ENCODE results near the gene WNT5A.

WNT5A gene

DNA sequence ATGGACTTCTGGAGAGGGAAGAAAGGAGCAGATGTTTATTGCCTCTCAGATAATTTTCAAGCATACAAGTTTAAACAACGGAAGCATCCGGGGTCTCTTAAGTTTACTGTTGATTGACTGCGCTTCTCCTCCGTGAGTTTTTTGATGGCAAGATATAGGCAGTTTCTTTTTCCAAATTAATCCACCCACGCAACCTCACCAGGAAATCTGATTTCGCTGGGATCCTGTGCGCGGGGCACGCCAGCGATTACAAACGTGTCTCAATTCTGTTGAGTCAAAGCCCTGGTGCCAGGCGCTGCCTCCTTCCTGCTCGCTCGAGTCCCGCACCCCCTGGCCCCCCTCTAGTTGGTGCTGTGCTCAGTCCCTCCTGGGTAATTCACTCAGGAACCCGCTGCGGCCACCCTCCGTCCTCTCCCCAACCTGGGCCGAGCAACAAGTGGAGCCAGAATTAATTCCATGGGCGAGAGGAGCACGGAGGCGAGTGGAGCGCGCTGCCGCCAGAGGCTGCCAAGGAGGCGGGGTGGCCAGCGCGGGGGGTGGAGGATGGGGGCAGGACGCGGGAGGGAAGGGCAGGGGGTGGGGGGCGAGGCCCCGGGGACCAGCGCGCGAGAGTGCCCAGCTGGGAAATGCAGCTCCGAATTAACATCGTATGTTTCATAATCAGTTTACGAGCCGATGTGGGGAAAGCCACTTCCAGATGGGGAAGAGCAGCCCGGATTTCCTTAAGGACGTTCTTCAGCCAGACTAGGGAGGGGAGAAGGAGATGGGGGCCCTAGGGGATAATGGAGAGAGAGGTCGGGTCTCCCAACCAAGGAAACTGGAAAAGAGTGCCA, 6.0 kb downstream of the WNT5A start:
- DNase-seq, result no peak

DNA sequence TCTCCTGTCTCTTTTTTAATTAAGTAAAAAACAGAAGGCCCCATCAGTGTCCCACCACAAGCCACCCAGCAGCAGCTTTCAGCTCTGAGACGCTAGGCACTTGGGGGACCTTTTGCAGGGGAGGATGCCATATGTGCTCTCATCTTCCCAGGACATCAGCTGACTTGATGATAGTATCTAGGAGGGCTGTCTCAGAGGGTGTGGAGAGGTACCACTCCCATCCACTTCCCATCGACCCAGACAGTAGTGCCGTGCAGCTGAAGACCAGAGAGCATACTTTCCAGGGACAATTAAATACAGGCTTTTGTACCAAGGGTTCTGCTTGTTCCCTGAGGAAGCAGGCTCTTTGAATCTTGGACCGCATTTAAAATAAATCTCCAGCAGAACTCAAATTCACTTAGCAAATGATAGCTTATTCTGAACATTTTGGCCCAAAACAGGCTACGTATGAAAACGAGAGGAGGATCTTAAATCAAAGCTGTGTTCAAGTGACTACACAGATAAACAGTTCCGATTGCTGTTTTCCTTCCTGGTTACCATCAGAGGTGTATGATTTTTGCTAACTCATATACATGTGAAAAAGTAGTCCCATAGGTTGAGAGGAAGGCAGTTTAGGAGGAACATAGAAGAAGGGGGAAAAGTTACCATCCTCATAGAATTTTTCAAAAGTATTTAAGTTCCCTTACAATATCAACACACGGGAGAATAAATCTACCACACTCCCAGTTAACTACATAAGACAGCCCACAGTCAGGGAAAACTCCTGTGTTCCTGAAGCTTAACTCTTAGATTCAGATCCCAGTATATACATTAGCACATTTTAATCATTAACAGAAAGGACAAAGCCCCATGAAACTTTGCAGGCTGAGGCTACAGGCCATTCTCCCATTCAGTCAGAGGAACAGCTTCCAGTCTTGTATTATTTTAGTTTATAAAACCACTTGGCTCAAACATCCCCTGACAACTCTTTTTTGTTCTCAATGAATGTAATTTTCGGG, 9.5 kb downstream of the WNT5A start:
- DNase-seq, result no peak

DNA sequence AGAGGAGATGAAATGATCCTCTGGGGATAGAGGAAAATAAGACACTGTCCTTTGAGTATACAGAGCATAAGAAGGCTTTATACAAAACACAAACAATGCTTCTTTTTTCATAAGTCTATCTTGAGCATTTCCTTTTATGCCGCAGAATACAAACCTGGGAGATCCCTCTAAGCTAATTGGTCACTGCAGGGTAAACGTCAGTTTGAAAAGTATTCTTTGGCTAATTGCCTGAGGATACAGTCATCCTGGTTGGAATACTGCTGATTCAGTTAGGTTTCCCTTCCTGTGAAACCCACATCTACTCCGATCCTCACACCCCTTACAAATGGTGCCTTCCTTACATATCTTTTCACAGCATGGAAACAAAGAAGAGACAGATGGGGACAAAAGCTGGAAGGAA, 10.6 kb downstream of the WNT5A start:
- DNase-seq, result no peak

DNA sequence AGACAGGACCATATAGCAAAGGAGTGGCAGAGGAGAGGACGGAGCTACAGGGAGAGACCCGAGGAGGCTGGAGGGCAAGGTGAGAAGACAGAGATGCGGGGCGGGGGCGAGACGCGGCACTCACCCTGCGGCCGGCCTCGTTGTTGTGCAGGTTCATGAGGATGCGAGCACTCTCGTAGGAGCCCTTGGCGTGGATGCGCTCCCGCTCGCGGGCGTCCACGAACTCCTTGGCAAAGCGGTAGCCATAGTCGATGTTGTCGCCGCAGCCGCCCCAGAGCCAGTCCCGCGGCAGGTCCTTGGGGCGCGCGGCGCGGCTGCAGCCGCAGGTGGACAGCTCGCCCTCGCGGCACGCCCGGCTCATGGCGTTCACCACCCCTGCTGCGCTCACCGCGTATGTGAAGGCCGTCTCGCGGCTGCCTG, 12.9 kb downstream of the WNT5A start:
- no peak for DNase-seq

DNA sequence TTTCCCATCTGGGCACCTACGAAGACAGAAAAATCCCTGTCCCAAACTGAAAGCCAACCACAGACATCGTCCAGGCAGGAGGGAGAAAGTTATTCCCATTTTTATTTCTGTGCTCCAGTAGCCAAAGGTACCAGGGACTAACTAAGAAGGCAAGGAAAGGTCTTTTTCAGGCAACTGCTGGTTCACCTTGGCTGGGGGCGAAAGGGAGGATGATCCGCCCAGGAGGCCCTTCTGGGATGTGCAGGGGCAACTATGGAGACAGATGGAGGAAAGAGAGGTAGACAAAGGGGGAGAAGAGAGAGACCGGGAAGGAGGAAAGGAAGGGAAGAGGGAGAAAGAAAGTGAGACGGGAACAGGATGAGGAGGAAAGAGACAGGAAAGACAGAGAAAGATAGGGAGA, 13.3 kb downstream of the WNT5A start:
- no peak for DNase-seq

DNA sequence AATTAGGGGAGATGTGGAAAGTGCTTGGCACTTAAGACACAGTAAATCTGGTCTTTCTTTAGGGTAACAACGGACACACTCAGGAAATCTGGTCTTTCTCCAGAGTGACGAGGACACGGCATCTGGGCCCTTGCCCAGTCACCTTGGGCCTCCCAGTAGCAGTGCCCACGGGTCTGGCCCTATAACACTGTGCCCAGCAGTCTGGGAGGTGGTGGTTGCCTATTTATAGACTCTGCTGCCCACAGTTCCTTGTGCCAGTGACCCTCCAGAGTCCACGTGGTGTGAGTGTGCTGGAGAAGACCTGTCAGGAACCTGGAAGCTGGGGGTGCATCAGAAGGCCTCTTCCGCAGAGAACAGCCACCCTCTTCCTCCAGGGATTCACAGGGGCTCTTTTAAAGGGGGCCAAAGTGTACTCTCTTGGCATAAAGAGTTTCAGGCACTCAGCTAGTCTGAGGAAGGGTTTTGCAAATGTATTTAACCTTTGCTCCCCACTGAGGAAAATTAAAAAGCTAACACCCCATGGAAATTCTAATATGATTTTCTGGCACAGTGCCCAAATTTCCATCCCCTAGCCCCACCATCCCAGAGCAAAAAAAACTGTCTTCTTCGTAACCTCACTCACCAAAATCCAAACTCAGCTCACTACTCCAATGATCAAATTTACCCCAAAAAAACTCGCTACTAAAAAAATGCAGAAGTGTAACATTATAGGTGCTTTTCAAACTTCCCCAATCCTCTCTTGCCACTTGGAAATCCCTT, 15.4 kb downstream of the WNT5A start:
- DNase-seq, result no peak

DNA sequence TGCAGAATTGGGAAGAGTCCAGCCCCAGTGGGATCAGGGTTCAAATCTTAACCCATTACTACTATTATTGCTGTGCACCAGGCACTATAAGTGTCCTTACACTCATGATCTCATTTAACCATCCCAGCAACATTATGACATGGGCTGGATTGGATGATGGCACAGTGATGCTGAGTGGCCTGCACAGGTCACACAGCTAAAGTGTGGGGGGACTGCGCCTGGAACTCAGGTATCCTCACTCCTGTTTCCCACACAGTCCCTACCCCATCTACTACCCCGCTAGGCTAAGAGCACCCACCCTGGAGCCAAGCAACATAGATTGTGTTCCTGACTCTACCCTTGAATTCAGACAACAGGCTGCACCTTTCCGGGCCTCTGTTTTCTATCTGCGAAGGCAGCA, 16.0 kb downstream of the WNT5A start:
- DNase-seq, result no peak

DNA sequence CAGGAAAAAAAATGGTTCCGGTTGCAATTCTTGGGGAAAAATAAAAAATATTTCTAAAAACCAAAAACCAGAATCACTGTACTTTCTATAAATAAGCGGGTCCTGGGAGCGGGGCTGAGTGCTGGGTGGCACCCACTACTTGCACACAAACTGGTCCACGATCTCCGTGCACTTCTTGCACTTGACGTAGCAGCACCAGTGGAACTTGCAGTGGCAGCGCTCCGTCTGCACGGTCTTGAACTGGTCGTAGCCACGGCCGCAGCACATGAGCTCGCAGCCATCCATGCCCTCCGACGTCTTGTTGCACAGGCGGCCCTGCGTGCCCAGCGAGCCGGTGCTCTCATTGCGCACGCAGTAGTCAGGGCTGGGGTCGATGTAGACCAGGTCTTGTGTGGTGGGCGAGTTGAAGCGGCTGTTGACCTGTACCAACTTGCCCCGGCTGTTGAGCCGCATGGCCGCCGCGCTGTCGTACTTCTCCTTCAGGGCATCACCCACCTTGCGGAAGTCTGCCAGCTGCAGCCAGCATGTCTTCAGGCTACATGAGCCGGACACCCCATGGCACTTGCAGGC, 17.1 kb downstream of the WNT5A start:
- DNase-seq, result no peak

DNA sequence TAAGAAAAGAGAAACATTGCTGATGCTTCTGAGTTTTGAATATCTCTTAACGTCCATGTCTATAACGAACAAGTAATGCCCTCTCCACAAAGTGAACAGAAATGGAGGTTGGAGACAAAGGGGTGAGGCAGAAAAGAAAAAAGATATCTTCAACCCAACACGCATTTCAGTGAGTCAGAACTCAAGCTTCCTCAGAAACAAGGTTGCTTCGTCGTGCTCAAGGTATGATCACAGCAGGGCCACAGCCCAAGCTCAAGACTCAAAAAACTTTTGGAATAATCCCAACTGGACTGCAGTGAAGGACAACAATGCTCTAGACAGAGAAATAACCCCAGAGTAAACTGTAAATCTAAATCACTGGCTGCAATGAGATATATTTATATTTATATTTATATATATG, 18.9 kb downstream of the WNT5A start:
- DNase-seq, result no peak

DNA sequence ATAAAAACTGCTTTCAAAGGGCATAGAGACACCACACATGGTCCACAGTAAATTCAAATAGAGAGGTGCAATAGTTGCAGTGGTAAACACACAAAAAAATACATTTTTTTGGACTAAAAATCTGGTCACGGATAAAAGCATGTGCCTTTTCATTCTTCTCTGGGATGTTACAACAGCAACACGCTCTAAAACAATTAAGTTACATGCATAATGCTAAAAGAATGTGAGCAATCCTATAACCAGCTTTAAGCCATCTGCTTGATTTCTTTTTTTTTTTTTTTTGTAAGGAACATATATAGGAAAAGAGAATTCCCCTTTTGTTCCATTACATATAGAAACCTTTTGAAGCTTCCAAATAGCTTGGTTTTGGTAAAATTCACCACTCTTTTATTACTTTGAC, 20.0 kb downstream of the WNT5A start:
- no peak for DNase-seq

DNA sequence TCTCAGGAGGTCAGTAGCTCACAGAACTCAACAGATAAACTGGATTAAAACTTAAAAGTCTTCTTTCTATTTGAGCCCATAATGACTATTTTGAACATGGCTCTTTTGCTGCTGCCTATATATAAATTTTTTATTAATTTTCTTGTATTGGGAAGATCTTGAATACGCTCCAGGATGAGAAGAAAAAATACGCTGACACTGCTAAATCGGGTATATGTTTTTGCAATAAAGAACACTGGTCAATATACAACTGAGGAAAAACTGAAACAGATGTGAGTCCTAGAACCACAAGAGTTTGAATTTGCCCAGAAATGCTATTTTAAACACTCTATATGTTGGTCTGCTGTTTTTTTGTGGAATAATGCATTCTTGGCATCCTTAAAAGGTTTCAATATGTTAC, 20.6 kb downstream of the WNT5A start:
- DNase-seq, result no peak

DNA sequence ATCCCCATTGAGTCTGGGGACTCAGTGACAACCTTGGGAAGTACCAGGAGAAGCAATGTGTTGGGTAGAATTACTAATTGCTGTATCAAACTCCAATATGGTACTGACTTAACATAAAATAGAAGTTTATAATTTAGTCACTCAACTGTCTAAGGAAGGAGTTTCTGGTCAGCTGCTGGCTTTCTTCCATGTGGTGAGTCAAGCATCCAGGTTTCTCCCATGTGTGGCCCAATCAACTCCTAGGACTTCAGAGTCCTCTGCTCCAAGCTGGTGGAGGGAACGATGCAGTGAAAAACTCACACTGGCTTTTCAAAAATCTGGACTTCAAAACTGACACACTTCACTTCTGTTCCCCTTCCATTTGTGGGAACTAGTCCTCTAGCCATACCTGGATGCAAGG, 25.2 kb downstream of the WNT5A start:
- no peak for DNase-seq

DNA sequence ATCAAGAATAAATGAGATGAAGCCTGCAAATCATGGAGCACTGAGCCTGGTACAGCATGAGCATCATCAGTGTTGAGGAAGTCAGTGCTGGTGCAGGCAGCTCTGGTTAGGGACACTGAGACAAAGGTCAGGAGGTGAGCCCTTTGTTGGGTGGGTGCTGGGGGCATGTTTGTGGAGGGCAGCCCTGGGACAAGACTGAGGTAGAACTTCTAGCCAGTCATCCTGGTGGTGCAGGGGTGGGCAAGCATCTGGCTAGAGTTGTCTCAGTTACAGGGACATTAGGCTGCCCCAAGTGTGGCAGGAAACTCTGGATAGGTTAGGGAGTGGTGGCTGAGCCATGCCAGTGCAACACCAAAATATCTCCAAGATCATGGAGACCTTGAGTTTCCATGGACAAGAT, 27.3 kb downstream of the WNT5A start:
- no peak for DNase-seq

DNA sequence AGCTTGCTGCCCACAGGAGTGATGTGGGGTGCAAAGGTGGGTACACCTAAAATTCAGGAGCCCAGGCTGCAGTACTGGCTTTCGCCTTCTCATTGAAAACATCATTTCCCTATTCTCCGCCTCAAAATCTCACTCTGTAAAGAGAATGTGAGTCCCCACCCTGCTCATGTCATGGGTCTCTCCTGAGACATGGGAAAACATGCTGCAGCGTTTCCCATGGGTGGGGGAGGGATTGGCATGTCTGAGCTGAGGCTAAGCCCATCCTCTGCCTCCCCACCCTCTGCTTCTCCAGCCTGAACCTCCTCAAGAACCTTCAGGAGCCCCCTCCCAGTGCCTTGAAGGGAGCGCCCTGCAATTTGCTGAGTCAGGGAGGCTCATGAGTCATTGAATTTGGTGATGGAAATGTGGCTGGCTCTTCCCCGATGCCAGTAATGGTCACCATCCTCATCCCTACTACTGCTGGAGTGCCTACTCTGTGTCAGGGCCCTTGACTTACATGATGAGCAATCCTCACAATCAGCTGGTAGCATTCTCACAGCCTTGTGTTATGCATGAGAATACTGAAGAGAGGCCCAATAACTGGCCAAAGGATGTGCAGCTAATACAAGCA, 28.8 kb downstream of the WNT5A start:
- no peak for DNase-seq

DNA sequence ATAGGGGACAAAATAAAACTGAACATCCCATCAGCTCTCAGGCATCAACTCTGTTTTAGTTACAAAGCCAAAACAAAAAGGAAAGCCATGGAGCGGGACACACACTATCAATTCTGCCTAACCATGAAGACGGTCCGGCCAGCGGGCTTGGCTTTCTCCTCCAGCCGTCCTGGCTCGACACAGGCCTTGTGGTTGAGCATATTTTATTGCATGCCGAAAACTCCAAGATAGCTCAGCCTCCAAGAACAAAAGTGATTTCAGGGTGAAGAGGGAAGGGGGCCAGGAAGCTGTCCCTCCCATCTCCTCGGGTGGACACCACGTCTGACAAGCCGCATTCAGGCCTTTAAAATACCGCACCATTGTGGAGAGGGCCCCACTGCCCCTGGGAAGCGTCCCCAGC, 31.2 kb downstream of the WNT5A start:
- DNase-seq, result no peak

DNA sequence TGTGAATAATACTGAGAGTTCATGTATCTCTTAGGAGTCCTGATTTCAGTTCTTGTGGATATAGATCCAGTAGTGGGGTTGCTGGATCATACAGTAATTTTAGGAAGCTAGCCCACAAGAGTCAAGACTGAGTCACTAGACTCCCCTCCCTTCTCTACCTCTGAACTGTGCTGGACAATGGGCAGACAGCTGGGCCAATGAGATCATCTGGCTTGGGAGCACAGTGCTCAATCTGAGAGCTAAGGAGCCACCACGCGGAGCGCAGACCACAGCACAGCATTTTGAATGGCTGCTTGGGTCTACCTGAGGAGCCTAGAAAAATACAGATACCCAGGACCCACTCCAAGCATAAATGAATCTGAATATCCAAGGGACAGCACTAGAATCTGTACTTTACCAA, 32.5 kb downstream of the WNT5A start:
- DNase-seq, result no peak

DNA sequence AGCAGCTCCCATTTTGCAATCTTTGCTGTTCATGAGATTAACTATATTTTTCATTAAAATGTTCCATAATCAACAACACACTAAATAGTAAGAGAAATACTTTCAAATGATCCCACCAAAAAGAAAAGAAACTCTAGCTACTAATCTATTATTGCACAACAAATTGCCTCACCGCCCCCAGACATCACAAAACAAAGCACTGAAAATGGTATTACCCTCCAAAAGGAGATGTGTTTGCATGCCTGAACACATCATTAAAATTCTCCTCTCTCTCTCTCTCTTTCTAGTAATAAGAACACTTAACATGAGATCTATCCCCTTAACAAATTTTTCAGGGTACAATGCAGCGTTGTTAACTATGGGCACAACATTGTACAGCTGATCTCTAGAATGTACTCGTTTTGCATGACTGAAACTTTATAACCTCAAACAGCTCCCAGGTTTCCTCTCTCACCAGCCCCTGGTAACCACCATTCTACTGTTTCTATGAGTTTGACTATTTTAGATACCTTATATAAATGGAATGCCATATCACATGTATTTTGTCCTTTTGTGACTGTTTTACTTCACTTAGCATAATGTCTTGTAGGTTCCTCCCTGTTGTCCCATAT, 33.1 kb downstream of the WNT5A start:
- no peak for DNase-seq

DNA sequence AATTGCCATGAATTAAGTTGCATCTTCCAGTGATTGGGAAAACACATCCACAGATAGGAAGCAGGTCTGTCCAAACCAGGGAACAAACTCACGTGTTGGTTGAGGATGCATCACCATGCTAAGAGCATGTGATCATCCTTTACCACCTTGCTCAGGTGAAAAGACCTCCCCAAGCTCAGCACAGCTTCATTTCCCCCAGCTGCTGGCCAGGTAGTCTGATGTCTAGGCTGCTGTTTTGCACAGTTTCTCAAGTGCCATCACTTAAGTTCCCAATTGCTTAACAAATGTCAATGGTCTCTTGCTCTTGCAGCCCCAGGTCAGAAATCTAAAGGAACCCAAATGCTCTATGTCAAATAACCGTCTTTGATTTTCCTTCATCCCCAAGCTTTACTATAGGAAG, 34.2 kb downstream of the WNT5A start:
- no peak for DNase-seq

DNA sequence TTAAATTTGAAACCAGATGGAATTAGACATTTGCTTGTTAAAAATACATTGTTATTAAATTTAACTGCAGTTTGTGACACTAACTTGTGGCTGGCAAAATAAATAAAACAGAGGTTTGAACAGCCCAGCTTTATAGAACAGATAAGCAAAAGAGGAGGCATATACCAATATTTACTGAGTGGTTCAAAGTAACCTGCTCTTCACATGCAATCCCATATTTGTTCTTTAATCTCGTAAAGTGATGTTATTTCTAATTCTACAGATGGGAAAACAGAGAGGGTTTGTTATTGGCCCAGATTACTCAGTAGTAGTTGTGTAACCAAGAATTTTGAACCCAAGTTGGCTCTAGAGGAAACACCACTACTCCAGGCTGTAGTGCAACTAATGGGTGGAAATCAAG, 37.6 kb downstream of the WNT5A start:
- no peak for DNase-seq

DNA sequence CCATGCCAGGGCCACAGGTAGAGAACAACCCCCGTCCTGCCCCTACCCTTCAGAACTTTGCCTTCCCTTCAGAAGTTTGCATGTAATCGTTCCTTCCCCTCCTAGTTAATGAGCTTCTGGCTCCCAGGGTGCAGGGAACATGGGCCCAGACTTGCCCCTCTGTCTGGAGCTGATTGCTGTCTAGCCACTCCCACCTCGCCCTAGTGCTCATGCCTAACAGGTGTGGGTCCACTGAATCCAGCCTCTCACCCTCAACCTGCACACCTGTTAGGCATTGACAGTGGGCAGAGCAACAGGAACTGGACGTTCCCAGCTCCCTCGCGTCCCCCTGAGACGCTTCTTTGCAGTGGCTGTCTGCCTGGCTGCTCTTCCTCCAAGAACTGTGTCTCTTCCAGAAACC, 40.3 kb downstream of the WNT5A start:
- no peak for DNase-seq

DNA sequence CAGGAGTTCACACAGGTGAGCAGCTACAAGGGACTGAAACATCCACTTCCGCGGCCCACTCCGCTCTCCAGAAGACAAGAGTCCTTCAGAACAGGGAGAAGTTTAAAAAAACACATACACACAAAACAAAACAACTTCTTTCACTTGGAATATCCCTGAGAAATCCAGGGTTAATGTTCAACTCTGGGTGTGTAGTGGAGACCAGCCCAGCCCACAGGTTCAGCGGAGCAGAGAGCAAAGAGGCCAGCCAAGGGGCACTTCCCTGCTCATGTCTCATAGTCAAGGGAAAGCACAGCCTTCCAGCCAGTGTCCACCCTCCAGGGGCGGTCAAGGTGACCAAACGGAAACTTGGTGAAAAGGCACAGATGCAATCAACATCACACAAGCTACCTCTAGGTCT, 41.6 kb downstream of the WNT5A start:
- DNase-seq, result no peak

DNA sequence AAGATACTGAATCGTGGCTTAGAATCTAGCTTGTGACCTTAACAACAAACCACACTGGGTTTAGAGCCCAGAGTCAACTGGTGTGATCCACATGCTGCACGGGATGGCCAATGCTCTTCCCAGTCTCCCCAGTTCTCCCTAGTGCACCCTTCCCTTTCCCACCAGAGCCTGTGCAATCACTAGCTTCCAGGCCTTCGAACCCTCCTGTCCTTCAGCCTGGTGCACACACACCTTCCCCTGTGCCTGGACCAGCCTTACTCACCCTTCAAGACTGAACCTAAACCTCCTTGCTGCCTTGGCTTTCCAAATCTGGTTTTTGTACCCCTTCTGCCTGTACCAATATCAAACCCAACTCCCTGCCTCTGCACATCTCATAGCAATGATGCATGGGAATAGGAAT, 43.8 kb downstream of the WNT5A start:
- no peak for DNase-seq

Data from NCI-H1417 treated with DMSO at 0.1 percent for 48 hours (cell line).